GM18951 (cell line): ENCODE results near the gene ANKRD17.
"Not testable (repeated sequence)": the region's sequence is repeated elsewhere in the genome, so short reads cannot be mapped to it uniquely, and the experiment has no call there.

ENCODE experiments used
- POLR2A ChIP-seq: IDR thresholded peaks from 4 replicates; pipeline ENCODE4 v1.6.1; 2011; ENCODE audit warnings: mild to moderate bottlenecking; ENCODE audit not compliant: insufficient read length, insufficient read depth; ENCODE audit errors: extremely low read depth
- in situ Hi-C: fragments of 300-500 bp; cut with MboI; formaldehyde crosslinking; loops from one replicate; pipeline ENCODE4 v1.12.0; 2022; ENCODE audit warnings: low sequenced_read_pairs, mixed read lengths, inconsistent platforms; ENCODE audit not compliant: unreplicated experiment

Gene ANKRD17

DNA sequence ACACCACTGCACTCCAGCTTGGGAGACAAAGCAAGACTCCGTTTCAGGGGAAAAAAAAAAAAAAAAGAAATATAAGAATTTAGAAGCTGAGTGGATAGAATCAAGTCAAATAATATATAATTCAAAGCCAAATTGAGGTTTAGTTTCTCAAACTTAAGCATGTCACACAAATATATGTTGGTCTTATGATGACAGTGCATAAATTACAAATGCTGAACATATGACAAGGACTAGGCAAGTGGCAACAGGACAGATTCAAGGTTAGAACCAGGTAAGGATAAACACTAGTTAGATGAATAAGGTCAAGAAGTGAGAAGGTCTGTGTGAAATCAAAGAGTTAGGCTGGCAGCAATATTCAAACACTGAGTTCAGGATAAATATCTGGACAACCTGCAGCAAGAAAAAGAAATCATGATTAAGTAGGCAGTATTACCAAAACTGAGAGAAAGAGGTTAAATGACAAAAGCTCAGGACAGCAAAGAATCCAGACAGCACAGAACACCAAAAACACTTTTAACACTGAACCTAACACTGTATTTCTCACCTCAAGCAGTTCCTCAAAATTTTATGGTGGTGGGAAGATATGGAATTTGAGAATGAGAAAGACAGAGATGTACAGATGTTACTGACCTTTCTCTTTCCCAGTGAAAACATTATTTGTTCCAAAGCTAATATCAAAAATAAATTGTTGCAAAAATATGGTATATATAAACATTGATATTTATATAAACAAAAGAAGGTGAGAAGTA, 45.4 kb downstream of the ANKRD17 start:
- no peak for TF ChIP-seq POLR2A
- in situ Hi-C loops: no loop called here

DNA sequence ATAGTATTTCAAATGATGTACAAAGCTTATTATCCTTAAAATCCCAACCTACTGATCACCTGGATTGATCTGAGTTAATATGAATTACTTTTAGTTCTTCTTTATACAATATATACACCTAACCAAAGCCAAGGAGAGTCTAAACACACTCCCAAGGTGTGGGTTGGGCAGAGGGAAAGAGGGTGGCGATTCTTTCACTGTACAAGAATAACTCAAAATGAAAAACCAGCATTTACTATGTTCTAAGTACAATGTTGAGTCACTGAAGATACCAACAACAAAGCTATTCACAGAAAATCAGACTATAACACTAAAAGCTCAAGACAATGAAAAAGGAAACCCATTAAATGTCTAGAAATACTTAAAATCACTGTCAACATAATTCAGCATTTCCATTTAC, 46.6 kb downstream of the ANKRD17 start:
- no peak for TF ChIP-seq POLR2A
- in situ Hi-C loops: no loop called here

DNA sequence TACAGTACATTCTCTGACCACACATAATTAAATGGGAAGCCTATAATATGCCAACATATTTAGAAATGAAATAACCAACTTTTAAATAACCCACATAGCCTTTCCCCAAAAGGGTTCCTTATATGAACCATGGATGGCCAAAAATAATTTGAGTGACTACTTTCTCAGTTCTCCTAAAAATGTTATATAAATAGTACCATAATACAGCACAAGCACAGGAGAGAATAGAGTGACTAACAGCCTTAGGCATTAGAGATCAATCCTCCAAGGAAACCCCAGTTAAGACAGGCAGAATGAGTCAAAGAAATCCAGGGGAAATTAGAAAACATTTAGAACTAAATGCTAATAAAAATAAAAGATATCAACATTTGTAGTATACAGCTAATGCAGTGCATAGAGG, 50.2 kb downstream of the ANKRD17 start:
- TF ChIP-seq POLR2A: no peak
- in situ Hi-C loops: no loop called here

DNA sequence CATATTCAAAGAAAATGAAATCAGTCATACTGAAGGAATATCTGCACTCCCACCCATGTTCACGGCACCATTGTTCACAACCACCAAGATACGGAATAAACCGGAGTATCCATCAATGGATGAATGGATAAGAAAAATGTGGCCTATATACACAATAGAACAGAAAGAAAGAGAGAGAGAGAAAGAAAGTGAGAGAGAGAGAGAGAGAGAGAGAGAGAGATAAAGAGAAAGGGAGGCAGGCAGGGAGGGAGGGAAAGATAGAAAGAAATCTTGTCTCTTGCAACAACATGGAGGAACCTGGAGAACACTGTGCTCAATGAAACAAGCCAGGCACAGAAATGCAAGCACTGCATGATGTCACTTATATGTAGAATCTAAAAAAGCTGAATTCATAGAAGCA, 52.4 kb downstream of the ANKRD17 start:
- in situ Hi-C loops: no loop called here
- no peak for TF ChIP-seq POLR2A

DNA sequence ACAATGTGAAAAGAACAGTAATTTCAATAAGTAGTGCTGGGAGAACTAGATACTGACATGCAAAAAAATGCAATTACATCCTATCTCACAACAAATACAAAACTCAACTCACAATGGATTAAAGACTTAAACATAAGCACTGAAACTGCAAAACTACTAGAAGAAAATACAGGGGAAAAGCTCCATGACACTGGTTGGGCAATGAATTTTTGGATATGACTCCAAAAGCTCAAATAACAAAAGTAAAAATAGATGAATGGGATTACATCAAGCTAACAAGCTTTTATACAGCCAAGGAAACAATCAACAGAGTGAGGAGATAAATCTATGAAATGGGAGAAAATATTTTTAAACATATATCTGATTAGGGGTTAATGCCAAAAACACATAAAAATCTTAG, 53.1 kb downstream of the ANKRD17 start:
- TF ChIP-seq POLR2A: no peak
- in situ Hi-C loops: no loop called here

DNA sequence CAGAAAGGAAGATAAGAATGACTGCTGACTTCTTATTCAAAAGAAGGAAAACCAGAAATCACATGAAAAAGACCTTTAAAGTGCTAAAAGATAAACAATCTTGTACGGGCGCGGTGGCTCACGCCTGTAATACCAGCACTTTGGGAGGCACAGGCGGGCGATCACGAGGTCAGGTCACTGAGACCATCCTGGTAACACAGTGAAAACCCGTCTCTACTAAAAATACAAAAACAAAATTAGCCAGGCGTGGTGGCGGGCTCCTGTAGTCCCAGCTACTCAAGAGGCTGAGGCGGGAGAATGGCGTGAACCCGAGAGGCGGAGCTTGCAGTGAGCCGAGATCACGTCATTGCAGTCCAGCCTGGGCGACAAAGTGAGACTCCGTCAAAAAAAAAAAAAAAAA, 54.6 kb downstream of the ANKRD17 start:
- in situ Hi-C loops: not testable (repeated sequence)

DNA sequence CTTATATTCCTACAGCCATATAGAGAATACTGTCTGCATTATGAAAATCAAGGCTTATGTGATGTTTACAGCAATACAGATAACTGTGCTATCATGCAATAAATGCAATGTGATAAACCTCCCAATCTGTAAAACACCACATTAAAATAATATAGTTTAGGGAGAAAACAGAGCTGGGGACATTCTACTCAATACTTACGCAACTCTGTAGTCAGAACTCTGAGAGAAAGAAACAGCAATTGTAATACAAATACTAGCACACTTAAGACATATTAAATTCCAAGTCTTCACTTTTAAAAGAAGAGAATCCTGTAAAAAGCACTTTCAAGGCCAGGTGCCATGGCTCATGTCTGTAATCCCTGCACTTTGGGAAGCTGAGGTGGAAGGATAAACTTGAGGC, 61.4 kb downstream of the ANKRD17 start:
- in situ Hi-C loops: no loop called here
- TF ChIP-seq POLR2A: no peak

DNA sequence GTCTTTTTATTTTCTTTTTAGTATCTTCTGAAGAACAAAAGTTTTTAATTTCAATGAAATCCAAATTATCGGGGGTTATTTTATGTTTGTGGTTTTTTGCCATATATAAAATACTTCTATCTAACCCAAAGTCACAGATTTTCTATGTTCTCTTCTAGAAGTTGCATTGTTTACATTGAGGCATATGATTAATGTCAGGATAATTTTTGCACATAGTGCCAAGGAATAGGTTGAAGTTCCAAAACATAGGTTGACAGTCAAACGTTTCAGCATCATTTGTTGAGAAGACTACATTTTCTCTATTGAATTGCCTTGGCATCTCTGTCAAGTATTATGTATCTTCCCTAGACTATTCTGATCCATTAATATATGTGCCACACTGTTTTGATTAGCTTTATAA, 64.5 kb downstream of the ANKRD17 start:
- in situ Hi-C loops: no loop called here
- TF ChIP-seq POLR2A: no peak

DNA sequence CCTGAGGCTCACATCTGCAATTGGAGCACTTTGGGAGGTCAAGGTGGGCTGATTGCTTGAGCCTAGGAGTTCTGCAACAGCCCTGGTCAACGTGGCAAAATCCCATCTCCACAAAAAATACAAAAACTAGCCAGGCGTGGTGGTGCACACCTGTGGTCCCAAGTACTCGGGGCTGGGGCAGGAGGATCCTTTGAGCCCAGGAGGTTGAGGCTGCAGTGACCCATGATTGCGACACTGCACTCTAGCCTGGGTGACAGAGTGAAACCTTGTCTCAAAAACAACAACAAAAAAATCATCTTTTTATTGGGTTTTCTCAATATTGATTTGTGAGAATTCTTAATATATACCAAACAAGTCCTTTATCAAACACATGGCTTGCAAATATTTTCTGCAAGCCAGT, 64.9 kb downstream of the ANKRD17 start:
- in situ Hi-C loops: no loop called here
- TF ChIP-seq POLR2A: no peak

DNA sequence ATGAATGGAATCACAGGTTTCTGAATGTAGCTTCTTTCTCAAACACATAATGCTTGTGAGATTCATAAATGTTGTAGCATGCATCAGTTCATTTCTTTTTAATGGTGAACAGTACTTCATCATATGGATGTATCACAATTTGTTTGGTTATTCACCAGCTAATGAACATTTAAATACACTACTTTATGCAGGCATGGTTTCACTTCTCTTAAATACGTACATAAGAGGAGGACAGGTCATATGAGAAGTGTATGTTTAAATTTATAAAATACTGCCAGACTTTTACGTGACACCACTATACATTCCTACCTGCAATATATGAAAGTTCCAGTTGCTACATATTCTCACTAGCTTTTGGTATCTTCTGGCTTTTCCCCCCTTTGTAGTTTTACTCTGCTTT, 65.4 kb downstream of the ANKRD17 start:
- TF ChIP-seq POLR2A: no peak
- in situ Hi-C loops: no loop called here

DNA sequence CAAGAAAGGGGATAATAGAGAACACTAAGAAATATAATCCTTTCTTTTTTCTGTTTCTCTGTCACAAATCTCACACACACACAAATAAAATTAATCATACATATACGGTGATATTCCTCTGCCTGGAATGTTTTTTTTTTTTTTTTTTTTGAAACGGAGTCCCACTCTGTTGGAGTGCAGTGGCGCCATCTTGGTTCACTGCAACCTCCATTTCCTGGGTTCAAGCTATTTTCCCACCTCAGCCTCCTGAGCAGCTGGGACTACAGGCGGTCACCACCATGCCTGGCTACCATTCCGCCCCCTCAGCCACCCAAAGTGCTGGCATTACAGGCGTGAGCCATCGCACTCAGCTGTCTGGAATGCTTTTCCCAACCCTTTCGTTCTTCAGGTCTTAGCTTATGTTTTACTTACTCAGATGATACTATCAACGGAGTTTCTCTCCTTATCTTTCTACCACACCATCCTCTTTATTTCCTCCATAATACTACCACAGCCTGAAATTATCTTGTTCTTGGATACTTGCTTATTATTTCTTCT, 69.3 kb downstream of the ANKRD17 start:
- in situ Hi-C loops: no loop called here
- TF ChIP-seq POLR2A: no peak

DNA sequence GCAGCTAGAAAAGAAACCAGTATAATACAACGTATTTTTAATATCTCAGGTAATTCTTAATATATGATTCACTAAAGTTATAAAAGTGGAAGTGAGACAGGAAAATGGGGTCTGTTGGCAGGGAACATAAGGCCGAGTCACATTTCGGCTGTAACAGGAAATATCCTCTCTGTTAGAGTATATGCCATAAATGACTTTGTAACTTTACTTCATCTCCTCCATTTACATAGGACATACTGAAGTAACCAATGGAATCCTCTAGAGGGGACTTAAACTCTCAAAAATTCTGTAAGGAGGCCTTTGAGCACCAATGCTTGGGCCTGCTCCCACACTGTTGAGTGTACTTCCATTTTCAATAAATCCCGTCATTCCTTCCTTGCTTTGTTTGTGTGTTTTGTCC, 71.3 kb downstream of the ANKRD17 start:
- in situ Hi-C loops: no loop called here
- no peak for TF ChIP-seq POLR2A

DNA sequence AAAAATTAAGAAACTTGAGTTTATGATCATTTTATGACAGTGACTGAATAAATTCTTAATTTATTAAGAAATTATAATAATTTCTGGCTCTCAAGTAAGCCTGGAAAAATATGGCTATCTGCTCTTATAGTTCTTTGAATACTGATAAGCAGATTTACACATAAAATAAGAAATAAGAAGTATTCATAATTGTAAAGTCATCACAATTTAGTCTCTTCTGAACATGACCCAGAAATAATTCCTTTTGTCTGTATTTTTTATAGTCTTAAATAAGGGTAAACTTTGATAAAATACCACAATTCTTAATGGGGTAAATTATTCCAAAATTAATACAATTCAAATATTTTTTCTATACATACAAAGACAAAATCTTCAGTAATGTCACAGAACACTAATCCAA, 72.7 kb downstream of the ANKRD17 start:
- no peak for TF ChIP-seq POLR2A
- in situ Hi-C loops: no loop called here

DNA sequence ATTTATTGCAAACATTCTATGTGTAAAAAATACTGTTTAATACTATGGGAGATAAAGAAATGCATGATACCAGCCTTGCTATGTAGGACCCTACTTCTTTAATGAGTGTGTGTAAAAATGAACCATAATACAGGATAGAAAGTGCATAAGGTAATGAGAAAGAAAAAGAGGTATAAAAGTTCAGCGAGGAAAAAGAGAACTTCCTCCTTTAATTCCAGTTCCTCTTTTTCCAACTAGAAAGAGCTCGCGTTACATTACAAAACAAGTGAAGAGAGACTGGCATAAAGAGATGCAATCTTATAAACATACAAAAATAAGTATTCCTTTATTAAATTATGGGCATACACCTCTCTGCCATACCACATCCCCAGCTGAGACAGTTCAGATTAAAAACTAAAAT, 77.4 kb downstream of the ANKRD17 start:
- no peak for TF ChIP-seq POLR2A
- in situ Hi-C loops: no loop called here

DNA sequence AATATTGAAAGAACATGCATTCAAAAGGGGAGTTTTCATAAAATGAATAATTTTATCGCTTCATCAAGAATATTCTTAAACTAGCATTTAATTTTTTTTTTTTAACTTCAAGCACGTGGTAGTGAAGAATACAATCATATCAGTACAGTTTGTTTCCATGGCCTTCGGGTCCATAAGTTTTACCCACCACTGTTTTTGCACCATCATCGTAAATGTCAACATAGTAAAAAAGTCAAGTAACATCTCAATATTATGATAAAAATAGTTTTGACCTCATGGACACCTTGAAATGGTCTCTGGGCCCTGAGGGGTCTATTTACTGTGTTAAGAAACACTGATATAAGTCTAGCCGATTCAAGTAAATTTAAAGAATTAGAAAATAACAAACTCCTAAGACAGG, 80.2 kb downstream of the ANKRD17 start:
- in situ Hi-C loops: no loop called here
- TF ChIP-seq POLR2A: no peak
